SU-DHL-6 (cell line): ENCODE data around the gene TMEM9.

Source experiments
- EZH2phosphoT487 ChIP-seq: fragments of 200-600 bp; sonication (generic), shearing (Covaris generic); conservative IDR thresholded peaks from 2 replicates; pipeline ENCODE4 v1.6.1; 2018; ENCODE audit warnings: mild to moderate bottlenecking, antibody characterized with exemption, low read length, moderate library complexity, mixed read lengths
- TF ChIP-seq, protein P1 (sequence below): fragments of 200-600 bp; sonication (generic); IDR thresholded peaks from one replicate; pipeline ENCODE4 v1.5.1; 2017; ENCODE audit warnings: antibody characterized with exemption, mild to moderate bottlenecking, low read length, moderate library complexity; ENCODE audit not compliant: insufficient read depth, poor library complexity, severe bottlenecking

DNA sequence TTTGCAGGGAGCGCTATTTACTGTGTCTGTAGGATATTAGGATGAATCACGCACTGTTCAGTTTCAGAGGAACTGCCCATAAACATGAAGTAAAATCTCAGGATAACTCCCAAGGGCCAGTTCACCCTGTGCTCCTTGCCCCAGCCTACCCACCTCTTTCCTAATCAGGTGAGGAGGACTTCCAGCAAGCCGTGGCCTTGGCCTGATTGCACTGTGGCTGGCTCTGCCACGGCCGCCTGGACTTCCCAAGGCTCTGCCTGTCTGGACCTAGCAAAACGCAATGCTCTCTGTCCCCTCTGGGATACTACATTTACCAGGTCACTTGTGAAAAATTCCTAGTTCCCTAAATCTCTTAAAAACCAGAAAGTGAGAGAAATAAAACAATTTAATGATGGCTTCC is 19.9 kb downstream of the TMEM9 start:
- TF ChIP-seq, protein P1, sequence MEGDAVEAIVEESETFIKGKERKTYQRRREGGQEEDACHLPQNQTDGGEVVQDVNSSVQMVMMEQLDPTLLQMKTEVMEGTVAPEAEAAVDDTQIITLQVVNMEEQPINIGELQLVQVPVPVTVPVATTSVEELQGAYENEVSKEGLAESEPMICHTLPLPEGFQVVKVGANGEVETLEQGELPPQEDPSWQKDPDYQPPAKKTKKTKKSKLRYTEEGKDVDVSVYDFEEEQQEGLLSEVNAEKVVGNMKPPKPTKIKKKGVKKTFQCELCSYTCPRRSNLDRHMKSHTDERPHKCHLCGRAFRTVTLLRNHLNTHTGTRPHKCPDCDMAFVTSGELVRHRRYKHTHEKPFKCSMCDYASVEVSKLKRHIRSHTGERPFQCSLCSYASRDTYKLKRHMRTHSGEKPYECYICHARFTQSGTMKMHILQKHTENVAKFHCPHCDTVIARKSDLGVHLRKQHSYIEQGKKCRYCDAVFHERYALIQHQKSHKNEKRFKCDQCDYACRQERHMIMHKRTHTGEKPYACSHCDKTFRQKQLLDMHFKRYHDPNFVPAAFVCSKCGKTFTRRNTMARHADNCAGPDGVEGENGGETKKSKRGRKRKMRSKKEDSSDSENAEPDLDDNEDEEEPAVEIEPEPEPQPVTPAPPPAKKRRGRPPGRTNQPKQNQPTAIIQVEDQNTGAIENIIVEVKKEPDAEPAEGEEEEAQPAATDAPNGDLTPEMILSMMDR = no peak
- no peak for TF ChIP-seq EZH2phosphoT487
